H9 (cell line): ENCODE measurements around the gene ITGB2. TPM values are rescaled to one million over a fixed set of nuclear protein-coding genes. Genes with fewer than 3 reads are reported as not detected.

Experiments used
- DNase-seq: peaks from one replicate; pipeline ENCODE4 v3.0.0-alpha.2; 2017
- H2AFZ ChIP-seq: one replicate; pipeline ENCODE4 v1.6.1; 2013; ENCODE audit warnings: mild to moderate bottlenecking, low read length, control low read depth, moderate library complexity
- H2AK5ac ChIP-seq: 2 replicates; pipeline ENCODE4 v1.6.1; 2013; ENCODE audit warnings: low read length, control low read depth, mixed read lengths; ENCODE audit not compliant: insufficient read length
- H2BK120ac ChIP-seq: one replicate; pipeline ENCODE4 v1.6.1; 2013; ENCODE audit warnings: low read depth, mild to moderate bottlenecking, low read length, control low read depth, inconsistent platforms; ENCODE audit not compliant: poor library complexity, severe bottlenecking
- H2BK12ac ChIP-seq: 2 replicates; pipeline ENCODE4 v1.6.1; 2013; ENCODE audit warnings: low read length, control low read depth, mixed read lengths, low read depth; ENCODE audit not compliant: insufficient read length
- H2BK15ac ChIP-seq: 2 replicates; pipeline ENCODE4 v1.6.1; 2013; ENCODE audit warnings: low read depth, low read length, control low read depth
- H2BK20ac ChIP-seq: one replicate; pipeline ENCODE4 v1.6.1; 2013; ENCODE audit warnings: low read depth, mild to moderate bottlenecking, low read length, control low read depth, inconsistent platforms; ENCODE audit not compliant: poor library complexity, severe bottlenecking
- H2BK5ac ChIP-seq: 2 replicates; pipeline ENCODE4 v1.6.1; 2013; ENCODE audit warnings: low read length, control low read depth, mixed read lengths; ENCODE audit not compliant: insufficient read length
- H3K14ac ChIP-seq: 2 replicates; pipeline ENCODE4 v1.6.1; 2013; ENCODE audit warnings: low read length, control low read depth; ENCODE audit not compliant: insufficient read depth
- H3K18ac ChIP-seq: 2 replicates; pipeline ENCODE4 v1.6.1; 2013; ENCODE audit warnings: low read depth, mild to moderate bottlenecking, mixed read lengths, low read length, control low read depth; ENCODE audit not compliant: insufficient read length
- H3K23ac ChIP-seq: 2 replicates; pipeline ENCODE4 v1.6.1; 2013; ENCODE audit warnings: low read length, control low read depth, mixed read lengths, low read depth; ENCODE audit not compliant: insufficient read length
- H3K23me2 ChIP-seq: 2 replicates; pipeline ENCODE4 v1.6.1; 2013; ENCODE audit warnings: low read depth, mild to moderate bottlenecking, mixed read lengths, low read length, control low read depth; ENCODE audit not compliant: insufficient read length, poor library complexity, severe bottlenecking
- H3K27ac ChIP-seq: 2 replicates; pipeline ENCODE4 v1.5.1; 2013; ENCODE audit warnings: low read length, control low read depth, mixed read lengths, low read depth; ENCODE audit not compliant: insufficient read length
- H3K27me3 ChIP-seq: 2 replicates; pipeline ENCODE4 v1.6.1; 2013; ENCODE audit warnings: low read length, control low read depth, inconsistent platforms; ENCODE audit not compliant: insufficient read depth
- H3K4ac ChIP-seq: 2 replicates; pipeline ENCODE4 v1.6.1; 2013; ENCODE audit warnings: low read depth, mild to moderate bottlenecking, control low read depth, inconsistent platforms, low read length, moderate library complexity
- H3K4me1 ChIP-seq: 2 replicates; pipeline ENCODE4 v1.6.1; 2013; ENCODE audit warnings: low read length, control low read depth, inconsistent platforms; ENCODE audit not compliant: insufficient read depth
- H3K4me2 ChIP-seq: 2 replicates; pipeline ENCODE4 v1.6.1; 2013; ENCODE audit warnings: low read length, control low read depth, mixed read lengths; ENCODE audit not compliant: insufficient read length, insufficient read depth
- H3K56ac ChIP-seq: 2 replicates; pipeline ENCODE4 v1.6.1; 2013; ENCODE audit warnings: low read depth, mild to moderate bottlenecking, mixed read lengths, low read length, control low read depth; ENCODE audit not compliant: insufficient read length
- H3K79me1 ChIP-seq: 2 replicates; pipeline ENCODE4 v1.6.1; 2013; ENCODE audit warnings: low read depth, mild to moderate bottlenecking, moderate library complexity, low read length, control low read depth, inconsistent platforms; ENCODE audit not compliant: insufficient read depth, poor library complexity, severe bottlenecking
- H3K79me2 ChIP-seq: 2 replicates; pipeline ENCODE4 v1.6.1; 2013; ENCODE audit warnings: low read length, control low read depth, inconsistent platforms; ENCODE audit not compliant: insufficient read depth
- H3K9ac ChIP-seq: 2 replicates; pipeline ENCODE4 v1.6.1; 2013; ENCODE audit warnings: low read length, control low read depth, mixed read lengths; ENCODE audit not compliant: insufficient read length; ENCODE audit errors: extremely low read depth
- H3K9me3 ChIP-seq: one replicate; pipeline ENCODE4 v1.6.1; 2013; ENCODE audit warnings: low read depth, low read length, inconsistent platforms; ENCODE audit not compliant: control insufficient read depth
- H3T11ph ChIP-seq: one replicate; pipeline ENCODE4 v1.6.1; 2013; ENCODE audit warnings: mild to moderate bottlenecking, low read length, control low read depth, inconsistent platforms
- H4K20me1 ChIP-seq: one replicate; pipeline ENCODE4 v1.6.1; 2013; ENCODE audit not compliant: control insufficient read depth, insufficient read length, insufficient read depth
- H4K5ac ChIP-seq: 2 replicates; pipeline ENCODE4 v1.6.1; 2013; ENCODE audit warnings: low read depth, mild to moderate bottlenecking, mixed read lengths, low read length, control low read depth; ENCODE audit not compliant: insufficient read length
- H4K8ac ChIP-seq: replicated peaks from 2 replicates; pipeline ENCODE4 v1.6.1; 2013; ENCODE audit warnings: low read length, control low read depth, mixed read lengths, low read depth; ENCODE audit not compliant: insufficient read length
- H4K91ac ChIP-seq: 2 replicates; pipeline ENCODE4 v1.6.1; 2013; ENCODE audit warnings: low read depth, mild to moderate bottlenecking, moderate library complexity, mixed read lengths, low read length, control low read depth; ENCODE audit not compliant: insufficient read length
- H3K27ac Mint-ChIP-seq, 3 experiments: 2 replicates in 2 of 3; 3 replicates in 1 of 3; pipeline ENCODE4 v1.8.0; 2020 to 2021; ENCODE audit warnings: mixed read lengths in 3 of 3, mild to moderate bottlenecking in 1 of 3, moderate library complexity in 1 of 3
- H3K27me3 Mint-ChIP-seq: 2 replicates; pipeline ENCODE4 v1.8.0; 2021; ENCODE audit warnings: low read depth, mild to moderate bottlenecking, moderate library complexity, mixed read lengths
- H3K36me3 Mint-ChIP-seq, 3 experiments: 2 replicates in 2 of 3; 3 replicates in 1 of 3; pipeline ENCODE4 v1.8.0; 2020 to 2021; ENCODE audit warnings: low read depth in 3 of 3, mixed read lengths in 3 of 3; ENCODE audit not compliant: insufficient read depth in 1 of 3
- H3K4me1 Mint-ChIP-seq, 2 experiments: 2 replicates each; pipeline ENCODE4 v1.8.0; 2020; ENCODE audit warnings: mixed read lengths in 2 of 2
- H3K4me3 Mint-ChIP-seq, 2 experiments: 2 replicates in 1 of 2; 3 replicates in 1 of 2; pipeline ENCODE4 v1.8.0; 2020 to 2021; ENCODE audit warnings: mild to moderate bottlenecking in 2 of 2, mixed read lengths in 2 of 2, moderate library complexity in 1 of 2
- H3K9me3 Mint-ChIP-seq, 2 experiments: 2 replicates in 1 of 2; 3 replicates in 1 of 2; pipeline ENCODE4 v1.8.0; 2020; ENCODE audit warnings: mild to moderate bottlenecking in 2 of 2, mixed read lengths in 2 of 2, moderate library complexity in 1 of 2
- CTCF ChIP-seq: fragments of 200-600 bp; sonication (generic); conservative IDR thresholded peaks from 3 replicates; pipeline ENCODE4 v1.8.0; 2021; ENCODE audit warnings: antibody characterized with exemption, mild to moderate bottlenecking
- WGBS: extraction: QIAGEN DNeasy Blood & Tissue Kit; methylation state at CpG from one replicate; pipeline ENCODE4 v1.1.7; 2013; ENCODE audit warnings: missing lambda C conversion rate, low lambda C conversion rate, mixed read lengths; ENCODE audit not compliant: insufficient read length; ENCODE audit errors: extremely low coverage; 5-methylcytosine and 5-hydroxymethylcytosine counted together
- total RNA-seq: library from RNA; stranded (reverse); gene quantifications from 2 replicates; pipeline ENCODE4 v1.2.1, GENCODE V29; 2021

Gene ITGB2
- total RNA-seq, 1 experiment from 2014 or later = 1.1 TPM

- no CpG with 5 or more reads among the region's 53 CpGs for WGBS
These were observed 19.5 kb upstream of the ITGB2 start for GRCh38 chr21:44940116-44940631.

More at GRCh38 chr21:44940116-44940631, 19.5 kb upstream of the ITGB2 start:
- H3K14ac ChIP-seq = peak overlapping the region; percentile 69
- no peak overlapping the region for H2AFZ ChIP-seq
- H2BK12ac ChIP-seq = no peak overlapping the region
- peaks cover 23 to 24% of the 10 kb centered on the region in 2 experiments for H3K4me1 Mint-ChIP-seq
- no peaks in the 10 kb centered on the region for H3K27me3 ChIP-seq
- H3K4me1 ChIP-seq = no peaks in the 10 kb centered on the region
- no peak overlapping the region for H2BK5ac ChIP-seq
- H3K27me3 Mint-ChIP-seq = peaks cover 7% of the 10 kb centered on the region
- no peak overlapping the region for H4K8ac ChIP-seq
- no peak for TF ChIP-seq CTCF
- H4K5ac ChIP-seq = no peak overlapping the region
- peaks cover 8% of the 10 kb centered on the region for H3K79me1 ChIP-seq
- no peak overlapping the region for H2BK20ac ChIP-seq
- peak overlapping the region; percentile 89 for H3K9ac ChIP-seq
- H3K27ac ChIP-seq = no peak overlapping the region
- peak overlapping the region; percentile 91 to 93 for H3K4me3 Mint-ChIP-seq
- no peak overlapping the region for H2AK5ac ChIP-seq
- no peak overlapping the region for H4K91ac ChIP-seq
- peaks cover 20 to 38% (median 34%) of the 10 kb centered on the region in 3 experiments; a peak in 6 of 7 replicates for H3K36me3 Mint-ChIP-seq
- H2BK15ac ChIP-seq = no peak overlapping the region
- H3K9me3 ChIP-seq = no peaks in the 10 kb centered on the region
- H4K20me1 ChIP-seq = no peaks in the 10 kb centered on the region
- H3K18ac ChIP-seq = peak overlapping the region; percentile 53
- H3K56ac ChIP-seq = no peak overlapping the region
- H2BK120ac ChIP-seq = no peak overlapping the region
- H3T11ph ChIP-seq = no peak overlapping the region
- peak overlapping the region; percentile 91 for H3K4me2 ChIP-seq
- H3K27ac Mint-ChIP-seq = peak overlapping the region in 2 of 3 experiments; percentile 70 to 74; a peak in 3 of 7 replicates
- H3K79me2 ChIP-seq = peaks cover 44% of the 10 kb centered on the region; the same call in 1 of the 2 replicates
- no peak overlapping the region for H3K23ac ChIP-seq
- H3K4ac ChIP-seq = no peak overlapping the region
- DNase-seq = peak; percentile 36
- no peaks in the 10 kb centered on the region; a peak in 1 of 5 replicates for H3K9me3 Mint-ChIP-seq
- peaks cover 11% of the 10 kb centered on the region for H3K23me2 ChIP-seq
